A673 (cell line): Measurements from ENCODE around the gene RIMS4. TPM values are rescaled to one million over a fixed set of nuclear protein-coding genes. Genes with fewer than 3 reads are reported as not detected.

Experiments
- BruUV-seq: library from RNA; stranded (reverse); fragments of 400-500 nt; replicated peaks from 2 replicates; lab custom pipeline; 2021; lab: Mats Ljungman, UMichigan
- CTCF ChIA-PET: fragments of 300-600 bp; sonication (Branson Sonifier 250); formaldehyde crosslinking; loops from one replicate; lab custom pipeline; 2022; ENCODE audit warnings: antibody characterized with exemption; lab: Charles Lee
- POLR2A ChIA-PET: fragments of 300-600 bp; sonication (Branson Sonifier 250); formaldehyde crosslinking; loops from one replicate; lab custom pipeline; 2022; ENCODE audit warnings: antibody characterized with exemption; ENCODE audit not compliant: low non-redundant PET; lab: Charles Lee
- DNase-seq: peaks from one replicate; pipeline ENCODE4 v3.0.0-alpha.2; 2015; ENCODE audit warnings: low spot score
- H3K27ac ChIP-seq: fragments of 200-600 bp; sonication (generic); 2 replicates; pipeline ENCODE4 v1.5.1; 2016; ENCODE audit warnings: mixed run types, low read depth, mild to moderate bottlenecking, mixed read lengths, antibody characterized with exemption, low read length; ENCODE audit not compliant: poor library complexity, severe bottlenecking
- H3K27me3 ChIP-seq: fragments of 200-600 bp; sonication (generic); replicated peaks from 2 replicates; pipeline ENCODE4 v1.6.1; 2017; ENCODE audit warnings: mixed run types, low read depth, mild to moderate bottlenecking, mixed read lengths, antibody characterized with exemption, low read length; ENCODE audit not compliant: insufficient read depth, poor library complexity
- H3K36me3 ChIP-seq: fragments of 200-600 bp; sonication (generic); 2 replicates; pipeline ENCODE4 v1.6.1; 2016; ENCODE audit warnings: mixed run types, mild to moderate bottlenecking, mixed read lengths, antibody characterized with exemption, low read length; ENCODE audit not compliant: insufficient read depth, poor library complexity, severe bottlenecking
- H3K4me1 ChIP-seq: fragments of 200-600 bp; sonication (generic); 2 replicates; pipeline ENCODE4 v1.6.1; 2017; ENCODE audit warnings: mixed run types, mild to moderate bottlenecking, mixed read lengths, antibody characterized with exemption, low read length; ENCODE audit not compliant: insufficient read depth, poor library complexity, severe bottlenecking
- H3K4me3 ChIP-seq: fragments of 200-600 bp; sonication (generic); 2 replicates; pipeline ENCODE4 v1.5.1; 2016; ENCODE audit warnings: low read depth, mixed run types, mild to moderate bottlenecking, mixed read lengths, low read length; ENCODE audit not compliant: poor library complexity, severe bottlenecking
- H3K9me3 ChIP-seq: fragments of 200-600 bp; sonication (generic); 2 replicates; pipeline ENCODE4 v1.6.1; 2016; ENCODE audit warnings: mixed run types, low read depth, mild to moderate bottlenecking, mixed read lengths, antibody characterized with exemption, low read length; ENCODE audit not compliant: poor library complexity, severe bottlenecking
- EZH2 ChIP-seq: fragments of 200-600 bp; sonication (generic); IDR thresholded peaks from 2 replicates; pipeline ENCODE4 v1.6.1; 2017; ENCODE audit warnings: borderline replicate concordance, low read depth, mild to moderate bottlenecking, mixed read lengths, antibody characterized with exemption, low read length; ENCODE audit not compliant: poor library complexity, severe bottlenecking
- intact Hi-C: fragments of 100-400 bp; cut with micrococcal nuclease; formaldehyde crosslinking; loops from one replicate; pipeline ENCODE4 v1.10.0; 2022; ENCODE audit not compliant: unreplicated experiment
- total RNA-seq: library from RNA; stranded (reverse); gene quantifications from 2 replicates; pipeline ENCODE4 v1.2.3, GENCODE V29; 2021
- TF ChIP-seq, protein P1 (sequence below): fragments of 300-800, 200-600 bp; sonication (generic); conservative IDR thresholded peaks from 2 replicates; pipeline ENCODE4 v1.5.1; 2017; ENCODE audit warnings: low read depth, mild to moderate bottlenecking, antibody characterized with exemption, low read length, moderate library complexity, mixed read lengths

The RIMS4 gene
- total RNA-seq, 1 experiment from 2014 or later: 0.39 TPM

DNA sequence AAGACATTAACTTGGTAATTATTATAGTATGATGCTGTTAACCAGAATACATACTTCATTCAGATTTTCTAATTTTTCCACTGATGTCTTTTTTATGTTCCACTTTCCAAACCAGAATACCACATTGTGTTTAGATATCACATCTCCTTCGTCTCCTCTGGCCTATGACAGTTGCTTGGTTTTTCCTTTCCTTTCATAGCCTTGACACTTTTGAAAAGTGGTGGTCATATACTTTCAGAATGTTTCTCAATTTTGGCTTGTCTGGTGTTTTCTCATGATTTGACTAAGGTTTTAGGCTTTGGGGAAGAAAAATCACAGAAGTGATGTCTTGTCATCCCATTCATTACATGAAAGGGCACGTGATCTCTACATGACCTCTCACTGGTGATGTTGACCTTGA is 24.3 kb upstream of the RIMS4 start:
- peaks cover 4% of the 10 kb centered on the region for H3K4me1 ChIP-seq
- POLR2A ChIA-PET: no interaction called here

DNA sequence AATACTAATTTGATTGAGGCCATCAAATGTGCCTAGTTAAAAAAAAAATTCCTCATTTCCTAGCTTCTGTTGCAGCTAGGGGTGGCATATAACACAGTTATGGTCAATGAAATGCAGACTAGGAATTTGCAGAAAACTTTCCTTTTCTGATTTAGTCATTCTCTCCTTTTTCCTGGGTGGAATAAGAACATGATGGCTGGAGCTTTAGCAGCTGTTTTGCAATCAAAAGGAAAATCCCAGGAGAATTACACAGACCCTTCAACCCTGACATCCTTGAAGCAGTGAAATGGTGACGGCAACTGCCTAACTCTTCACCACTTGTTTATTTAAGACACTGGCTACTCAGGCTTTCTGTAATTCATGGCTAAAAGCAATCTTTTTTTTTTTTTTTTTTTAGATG is 23.1 kb upstream of the RIMS4 start:
- H3K4me3 ChIP-seq: no peak overlapping the region
- intact Hi-C loops: no loop called here
- H3K4me1 ChIP-seq: peaks cover 4% of the 10 kb centered on the region
- POLR2A ChIA-PET: no interaction called here
- BruUV-seq: no TSS peak
- no peaks in the 10 kb centered on the region for H3K9me3 ChIP-seq
- no peak overlapping the region for H3K27ac ChIP-seq
- no peak for DNase-seq
- H3K36me3 ChIP-seq: no peaks in the 10 kb centered on the region
- CTCF ChIA-PET: no interaction called here
- TF ChIP-seq, protein P1, sequence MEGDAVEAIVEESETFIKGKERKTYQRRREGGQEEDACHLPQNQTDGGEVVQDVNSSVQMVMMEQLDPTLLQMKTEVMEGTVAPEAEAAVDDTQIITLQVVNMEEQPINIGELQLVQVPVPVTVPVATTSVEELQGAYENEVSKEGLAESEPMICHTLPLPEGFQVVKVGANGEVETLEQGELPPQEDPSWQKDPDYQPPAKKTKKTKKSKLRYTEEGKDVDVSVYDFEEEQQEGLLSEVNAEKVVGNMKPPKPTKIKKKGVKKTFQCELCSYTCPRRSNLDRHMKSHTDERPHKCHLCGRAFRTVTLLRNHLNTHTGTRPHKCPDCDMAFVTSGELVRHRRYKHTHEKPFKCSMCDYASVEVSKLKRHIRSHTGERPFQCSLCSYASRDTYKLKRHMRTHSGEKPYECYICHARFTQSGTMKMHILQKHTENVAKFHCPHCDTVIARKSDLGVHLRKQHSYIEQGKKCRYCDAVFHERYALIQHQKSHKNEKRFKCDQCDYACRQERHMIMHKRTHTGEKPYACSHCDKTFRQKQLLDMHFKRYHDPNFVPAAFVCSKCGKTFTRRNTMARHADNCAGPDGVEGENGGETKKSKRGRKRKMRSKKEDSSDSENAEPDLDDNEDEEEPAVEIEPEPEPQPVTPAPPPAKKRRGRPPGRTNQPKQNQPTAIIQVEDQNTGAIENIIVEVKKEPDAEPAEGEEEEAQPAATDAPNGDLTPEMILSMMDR: no peak
- no peak for TF ChIP-seq EZH2
- peaks cover 65% of the 10 kb centered on the region for H3K27me3 ChIP-seq

More for the DNA sequence above, 24.3 kb upstream of the RIMS4 start:
- no TSS peak for BruUV-seq
- no peaks in the 10 kb centered on the region for H3K36me3 ChIP-seq
- CTCF ChIA-PET: no interaction called here
- no peak overlapping the region for H3K4me3 ChIP-seq
- no peak overlapping the region for H3K27ac ChIP-seq
- peaks cover 61% of the 10 kb centered on the region for H3K27me3 ChIP-seq
- intact Hi-C loops: no loop called here
- DNase-seq: no peak
- TF ChIP-seq, protein P1: no peak
- TF ChIP-seq EZH2: no peak
- no peaks in the 10 kb centered on the region for H3K9me3 ChIP-seq

DNA sequence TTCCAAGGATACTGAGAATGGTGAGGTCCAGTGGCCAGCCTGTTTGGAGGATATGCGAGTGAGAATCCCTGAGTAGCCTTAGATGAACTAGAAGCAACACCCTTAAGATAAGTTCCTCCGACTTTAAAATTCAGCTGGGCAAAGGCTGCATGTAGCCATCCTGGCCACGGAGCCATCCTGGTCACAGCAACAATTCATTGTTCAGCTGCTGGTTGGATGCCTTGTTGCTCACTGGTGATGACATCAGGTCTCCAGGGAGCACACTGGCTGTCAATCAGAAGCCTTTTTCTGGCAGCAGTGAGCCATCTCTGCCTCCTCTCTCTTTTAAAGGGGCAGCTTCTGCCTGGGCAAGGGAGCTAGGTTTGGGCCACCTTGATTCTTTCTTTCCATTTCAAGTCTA is 22.4 kb upstream of the RIMS4 start:
- TF ChIP-seq, protein P1: no peak
- TF ChIP-seq EZH2: no peak
- no TSS peak for BruUV-seq
- Histone ChIP-seq H3K36me3 (no peaks in the 10 kb centered on the region), H3K4me1 (peaks cover 4% of the 10 kb centered on the region), H3K27ac (no peak overlapping the region), H3K4me3 (no peak overlapping the region), H3K9me3 (no peaks in the 10 kb centered on the region), H3K27me3 (peaks cover 65% of the 10 kb centered on the region)
- POLR2A ChIA-PET: no interaction called here
- CTCF ChIA-PET: no interaction called here
- intact Hi-C loops: no loop called here
- peak; percentile 70 for DNase-seq
